GM12878 (cell line): Measurements from ENCODE around the gene KCNK1. TPM values are rescaled to one million over a fixed set of nuclear protein-coding genes. Genes with fewer than 3 reads are reported as not detected.

Source experiments
- ATAC-seq: fragments of 200-7000 bp; cut with Tn5 transposase; 3 replicates; pipeline ENCODE4 v1.9.1; 2020; ENCODE audit warnings: mild to moderate bottlenecking, moderate library complexity
- BruUV-seq: library from RNA; stranded (reverse); fragments of 400-500 nt; replicated peaks from 2 replicates; lab custom pipeline; 2021; lab: Mats Ljungman, UMichigan
- CTCF ChIA-PET: fragments of 300-600 bp; sonication (Branson Sonifier 250); formaldehyde crosslinking; extraction: SDS; loops from one replicate; lab custom pipeline; 2021; ENCODE audit warnings: inconsistent platforms; lab: Yijun Ruan, JAX
- POLR2A ChIA-PET: fragments of 350-600 bp; formaldehyde crosslinking; extraction: SDS; loops from one replicate; lab custom pipeline; 2021; ENCODE audit warnings: inconsistent platforms; lab: Charles Lee
- RAD21 ChIA-PET: fragments of 300-600 bp; sonication (Branson Sonifier 250); formaldehyde crosslinking; loops from one replicate; lab custom pipeline; 2023; ENCODE audit warnings: antibody characterized with exemption; ENCODE audit not compliant: unreplicated experiment; lab: Charles Lee
- SMC1A ChIA-PET: fragments of 300-600 bp; sonication (Branson Sonifier 250); formaldehyde crosslinking; loops from one replicate; lab custom pipeline; 2023; ENCODE audit not compliant: unreplicated experiment, uncharacterized antibody; lab: Charles Lee
- DNase-seq: peaks from one replicate; pipeline ENCODE4 v3.0.0-alpha.2; 2011; ENCODE audit warnings: low read depth, low spot score
- FAIRE-seq: peaks from 3 replicates; lab custom pipeline; 2011; peaks lifted over from hg19 to GRCh38; lab: Jason Lieb, UNC
- H2AFZ ChIP-seq: 2 replicates; pipeline ENCODE4 v1.6.0; 2011; ENCODE audit warnings: low read depth, low read length, control low read depth; ENCODE audit not compliant: control insufficient read depth
- H3K27ac ChIP-seq: 2 replicates; pipeline ENCODE4 v1.5.1; 2011; ENCODE audit warnings: control low read depth; ENCODE audit not compliant: control insufficient read depth, insufficient read depth
- H3K27me3 ChIP-seq, 2 experiments: replicated peaks in 1 of 2; 2 replicates each; pipeline versions ENCODE4 v1.6.0 to v1.6.1; 2011; ENCODE audit warnings: low read length in 1 of 2; ENCODE audit not compliant: control insufficient read depth in 2 of 2, insufficient read depth in 2 of 2
- H3K36me3 ChIP-seq, 2 experiments: 2 replicates each; pipeline ENCODE4 v1.5.1; 2011; ENCODE audit warnings: low read length in 1 of 2; ENCODE audit not compliant: control insufficient read depth in 2 of 2, insufficient read depth in 2 of 2
- H3K4me1 ChIP-seq: 2 replicates; pipeline ENCODE4 v1.6.1; 2011; ENCODE audit warnings: mild to moderate bottlenecking, low read length, moderate library complexity, mixed read lengths; ENCODE audit not compliant: control insufficient read depth, insufficient read depth
- H3K4me2 ChIP-seq: 2 replicates; pipeline ENCODE4 v1.6.0; 2011; ENCODE audit warnings: control low read depth; ENCODE audit not compliant: control insufficient read depth, insufficient read depth
- H3K4me3 ChIP-seq: fragments of 200-600 bp; sonication (generic); 2 replicates; pipeline ENCODE4 v1.5.1; 2016
- H3K79me2 ChIP-seq: 2 replicates; pipeline ENCODE4 v1.6.0; 2011; ENCODE audit warnings: low read length; ENCODE audit not compliant: control insufficient read depth, insufficient read depth
- H3K9ac ChIP-seq: 2 replicates; pipeline ENCODE4 v1.8.0; 2011; ENCODE audit warnings: low read length, control low read depth, mixed read lengths; ENCODE audit not compliant: control insufficient read depth, insufficient read depth
- H3K9me3 ChIP-seq: replicated peaks from 3 replicates; pipeline ENCODE4 v1.5.1; 2011; ENCODE audit warnings: mild to moderate bottlenecking, low read length; ENCODE audit not compliant: control insufficient read depth, insufficient read depth
- H4K20me1 ChIP-seq: 2 replicates; pipeline ENCODE4 v1.6.0; 2011; ENCODE audit not compliant: control insufficient read depth, insufficient read depth
- BHLHE40 ChIP-seq, 2 experiments: fragments of 450-650 bp in 1 of 2; IDR thresholded peaks; 2 replicates each; pipeline ENCODE4 v1.6.1; 2011 to 2017; ENCODE audit warnings: low read depth in 2 of 2, borderline replicate concordance in 1 of 2, improper control_type of control experiment in 1 of 2, low read length in 1 of 2, mild to moderate bottlenecking in 1 of 2
- MEF2A ChIP-seq: IDR thresholded peaks from 2 replicates; pipeline ENCODE4 v1.6.1; 2011; ENCODE audit warnings: low read depth, mild to moderate bottlenecking, low read length, moderate library complexity; ENCODE audit not compliant: insufficient read depth
- MTA3 ChIP-seq: IDR thresholded peaks from 2 replicates; pipeline ENCODE4 v1.6.1; 2012; ENCODE audit warnings: low read length, inconsistent platforms, borderline replicate concordance
- RB1 ChIP-seq: fragments of 450-650 bp; formaldehyde crosslinking; IDR thresholded peaks from 2 replicates; pipeline ENCODE4 v1.6.1; 2017; ENCODE audit warnings: mild to moderate bottlenecking, borderline replicate concordance
- RFX5 ChIP-seq: IDR thresholded peaks from 2 replicates; pipeline ENCODE4 v1.6.1; 2011; ENCODE audit warnings: low read depth, low read length, improper control_type of control experiment
- SMARCA5 ChIP-seq: fragments of 450-650 bp; IDR thresholded peaks from 2 replicates; pipeline ENCODE4 v1.6.1; 2017; ENCODE audit warnings: mild to moderate bottlenecking
- SUZ12 ChIP-seq: fragments of 200-600 bp; sonication (generic); IDR thresholded peaks from one replicate; pipeline ENCODE4 v1.6.1; 2018; ENCODE audit warnings: antibody characterized with exemption, mild to moderate bottlenecking; ENCODE audit not compliant: unreplicated experiment
- TAF1 ChIP-seq: IDR thresholded peaks from 2 replicates; pipeline ENCODE4 v1.6.1; 2011; ENCODE audit warnings: mild to moderate bottlenecking, low read depth, low read length, borderline replicate concordance
- WGBS: methylation state at CpG from one replicate; pipeline ENCODE4 v1.1.6; 2016; ENCODE audit warnings: low lambda C conversion rate; ENCODE audit not compliant: insufficient replicate concordance, insufficient coverage; ENCODE audit errors: missing lambda C conversion rate; 5-methylcytosine and 5-hydroxymethylcytosine counted together
- in situ Hi-C: fragments of 300-500 bp; cut with MboI; formaldehyde crosslinking; loops from 9 replicates; pipeline ENCODE4 v1.14.3; 2018; ENCODE audit warnings: mixed read lengths
- intact Hi-C: fragments of 100-400 bp; cut with micrococcal nuclease; formaldehyde crosslinking; loops from one replicate; pipeline ENCODE4 v1.14.2; 2022; ENCODE audit not compliant: unreplicated experiment
- polyA plus RNA-seq, 11 experiments: library from polyadenylated mRNA; depleted of rRNA in 4 of 11; unstranded in 6 of 11; stranded (reverse) in 5 of 11; fragments of >200 nt; fragmentation: Nextera tagmentation in 4 of 11; fragmentation: Illumina TruSeq in 1 of 11; extraction: Ambion mirVana in 4 of 11; extraction: Trizol in 1 of 11; gene quantifications; 1 replicate in 1 of 11; 2 replicates in 10 of 11; pipeline versions ENCODE4 v1.2.1 to v1.2.3, GENCODE V29; 2011 to 2016; ENCODE audit warnings: inconsistent platforms in 2 of 11, missing spikeins in 2 of 11, low read depth in 1 of 11
- total RNA-seq, 4 experiments: library from RNA; depleted of rRNA in 3 of 4; stranded (reverse); fragments of >200 nt in 3 of 4; fragmentation: Illumina TruSeq in 1 of 4; extraction: Trizol in 1 of 4; gene quantifications; 2 replicates each; pipeline versions ENCODE4 v1.2.1 to v1.2.3, GENCODE V29; 2013 to 2021

KCNK1 gene
- total and polyA plus RNA-seq, 10 of the 15 experiments (the other 5 are each of a cell fraction or from before 2014, with no cell fraction given): 9.4 to 27.6 (median 15.1) TPM

DNA sequence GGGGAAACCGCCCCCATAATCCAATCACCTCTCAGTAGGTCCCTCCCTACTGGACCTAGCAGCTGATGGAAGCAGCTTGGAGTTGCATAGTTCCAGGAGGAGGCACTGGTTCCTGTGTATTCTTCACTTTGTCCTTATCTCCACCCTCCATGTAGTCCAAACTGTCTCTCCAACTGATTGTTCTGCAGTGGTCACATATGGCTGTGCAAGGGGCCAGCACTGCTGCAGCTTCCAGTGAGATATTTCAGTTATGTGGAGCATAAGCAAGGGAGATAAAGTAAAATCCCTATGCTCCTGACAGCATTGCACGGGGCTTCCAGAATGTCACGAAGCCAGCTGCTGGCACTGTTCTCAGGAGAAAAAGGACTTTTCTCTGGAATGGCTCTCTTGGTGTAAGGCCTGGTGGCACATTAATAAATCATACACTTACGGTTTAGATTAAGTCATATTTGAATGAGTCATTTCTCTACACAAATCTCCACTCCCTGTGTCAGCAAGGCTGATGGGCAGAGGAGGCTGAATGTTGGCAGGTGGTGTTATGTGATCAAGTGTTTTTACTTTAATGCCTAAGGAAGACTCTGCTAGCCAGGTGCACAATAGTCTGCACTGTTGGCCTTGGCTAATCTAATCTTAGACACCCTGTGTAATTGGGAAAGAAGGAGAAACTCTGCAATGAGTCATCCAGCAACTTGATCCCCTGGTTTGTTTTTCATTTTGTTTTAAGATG is 93.4 kb downstream of the KCNK1 start:
- Histone ChIP-seq H4K20me1 (no peaks in the 10 kb centered on the region), H3K36me3 (no peaks in the 10 kb centered on the region), H3K79me2 (no peaks in the 10 kb centered on the region), H3K27ac (no peak overlapping the region), H3K9me3 (no peaks in the 10 kb centered on the region; the same call in 1 of the 3 replicates), H3K4me3 (no peak overlapping the region), H3K4me2 (no peak overlapping the region), H3K9ac (no peak overlapping the region), H3K27me3 (no peaks in the 10 kb centered on the region), H3K4me1 (no peaks in the 10 kb centered on the region), H2AFZ (no peak overlapping the region)
- intact Hi-C loops (no loop called here), in situ Hi-C loops (no loop called here)
- POLR2A ChIA-PET: no interaction called here
- RAD21 ChIA-PET: interaction anchor here (0.6 kb wide), 1 partner anchor 188 kb away, joined by 3 read pairs; no protein-coding TSS in a partner anchor
- SMC1A ChIA-PET: interaction anchor here (1.1 kb wide), 1 partner anchor 107 kb away, joined by 3 read pairs; no protein-coding TSS in a partner anchor
- TF ChIP-seq RB1 (no peak), SMARCA5 (no peak), TAF1 (no peak), RFX5 (no peak), MTA3 (no peak), SUZ12 (no peak), BHLHE40 (IDR thresholded peaks at IDR 0.05; ENCODE audit: borderline replicate concordance in 1 of 2, low read depth in 2 of 2, low read length in 1 of 2) (no peak), MEF2A (no peak)
- ATAC-seq: peak; percentile 36; the same call in 2 of the 3 replicates
- no TSS peak for BruUV-seq
- no peak for DNase-seq
- CTCF ChIA-PET: no interaction called here
- 48% methylated on average over 4 of the region's 4 CpGs for WGBS
- FAIRE-seq: no peak
